Measurements from ENCODE around the gene TMEM140.
"Not testable (repeated sequence)": the region's sequence is repeated elsewhere in the genome, so short reads cannot be mapped to it uniquely, and the experiment has no call there.

The TMEM140 gene

GRCh38 chr7:135147899-135148721, at the start of gene TMEM140:
Gene TMEM140 (plus strand): TSS chr7:135148072. CDS start chr7:135164442, 16,370 bp downstream.
- H3K4me3 ChIP-seq (ENCODE audit: low read length) = no peak within 1 kb of the TSS
- H3K9ac ChIP-seq (ENCODE audit: low read length) = no peak within 1 kb of the TSS
- H3K36me3 ChIP-seq (ENCODE audit: control insufficient read depth, low read depth, low read length) = no peaks in the 10 kb centered on the region
- no peaks in the 10 kb centered on the region for H3K9me3 ChIP-seq (ENCODE audit: control insufficient read depth, low read depth, low read length)
- H3K4me1 ChIP-seq (ENCODE audit: control insufficient read depth, low read depth, low read length) = no peaks in the 10 kb centered on the region
- no peaks in the 10 kb centered on the region for H3K27me3 ChIP-seq (ENCODE audit: control insufficient read depth, insufficient read depth, low read length)
- H3K27ac ChIP-seq (ENCODE audit: low read length) = no peak within 1 kb of the TSS

GRCh38 chr7:135098391-135098790, 49.5 kb upstream of the TMEM140 start:
- peaks cover 3% of the 10 kb centered on the region for H3K4me1 ChIP-seq (ENCODE audit: control insufficient read depth, low read depth, low read length)
- H3K4me3 ChIP-seq (ENCODE audit: low read length) = no peak overlapping the region
- H3K27me3 ChIP-seq (ENCODE audit: control insufficient read depth, insufficient read depth, low read length) = no peaks in the 10 kb centered on the region
- H3K9ac ChIP-seq (ENCODE audit: low read length) = no peak overlapping the region
- H3K27ac ChIP-seq (ENCODE audit: low read length) = no peak overlapping the region
- H3K36me3 ChIP-seq (ENCODE audit: control insufficient read depth, low read depth, low read length) = no peaks in the 10 kb centered on the region
- H3K9me3 ChIP-seq (ENCODE audit: control insufficient read depth, low read depth, low read length) = no peaks in the 10 kb centered on the region

- H3K9me3 ChIP-seq (ENCODE audit: control insufficient read depth, low read depth, low read length) = no peaks in the 10 kb centered on the region
- H3K9ac ChIP-seq (ENCODE audit: low read length) = no peak overlapping the region
- no peak overlapping the region for H3K4me3 ChIP-seq (ENCODE audit: low read length)
- H3K4me1 ChIP-seq (ENCODE audit: control insufficient read depth, low read depth, low read length) = peaks cover 3% of the 10 kb centered on the region
- no peaks in the 10 kb centered on the region for H3K27me3 ChIP-seq (ENCODE audit: control insufficient read depth, insufficient read depth, low read length)
- H3K36me3 ChIP-seq (ENCODE audit: control insufficient read depth, low read depth, low read length) = no peaks in the 10 kb centered on the region
- H3K27ac ChIP-seq (ENCODE audit: low read length) = no peak overlapping the region
Observed at GRCh38 chr7:135100856-135101255, 47.0 kb upstream of the TMEM140 start.

- no peaks in the 10 kb centered on the region for H3K27me3 ChIP-seq (ENCODE audit: control insufficient read depth, insufficient read depth, low read length)
- no peak overlapping the region for H3K27ac ChIP-seq (ENCODE audit: low read length)
- no peak overlapping the region for H3K4me3 ChIP-seq (ENCODE audit: low read length)
- peaks cover 3% of the 10 kb centered on the region for H3K4me1 ChIP-seq (ENCODE audit: control insufficient read depth, low read depth, low read length)
- no peak overlapping the region for H3K9ac ChIP-seq (ENCODE audit: low read length)
- H3K9me3 ChIP-seq (ENCODE audit: control insufficient read depth, low read depth, low read length) = no peaks in the 10 kb centered on the region
- no peaks in the 10 kb centered on the region for H3K36me3 ChIP-seq (ENCODE audit: control insufficient read depth, low read depth, low read length)
Observed at GRCh38 chr7:135102372-135102771, 45.5 kb upstream of the TMEM140 start.

- Histone ChIP-seq H3K4me1 (ENCODE audit: control insufficient read depth, low read depth, low read length) (no peaks in the 10 kb centered on the region), H3K36me3 (ENCODE audit: control insufficient read depth, low read depth, low read length) (no peaks in the 10 kb centered on the region), H3K9me3 (ENCODE audit: control insufficient read depth, low read depth, low read length) (no peaks in the 10 kb centered on the region), H3K27ac (ENCODE audit: low read length) (no peak overlapping the region), H3K9ac (ENCODE audit: low read length) (no peak overlapping the region), H3K27me3 (ENCODE audit: control insufficient read depth, insufficient read depth, low read length) (no peaks in the 10 kb centered on the region), H3K4me3 (ENCODE audit: low read length) (no peak overlapping the region)
Observed at GRCh38 chr7:135109562-135109961, 38.3 kb upstream of the TMEM140 start.

GRCh38 chr7:135109976-135110375, 37.9 kb upstream of the TMEM140 start:
- Histone ChIP-seq H3K36me3 (ENCODE audit: control insufficient read depth, low read depth, low read length) (no peaks in the 10 kb centered on the region), H3K27ac (ENCODE audit: low read length) (no peak overlapping the region), H3K9me3 (ENCODE audit: control insufficient read depth, low read depth, low read length) (no peaks in the 10 kb centered on the region), H3K9ac (ENCODE audit: low read length) (no peak overlapping the region), H3K4me3 (ENCODE audit: low read length) (no peak overlapping the region), H3K27me3 (ENCODE audit: control insufficient read depth, insufficient read depth, low read length) (no peaks in the 10 kb centered on the region), H3K4me1 (ENCODE audit: control insufficient read depth, low read depth, low read length) (no peaks in the 10 kb centered on the region)

- no peak overlapping the region for H3K4me3 ChIP-seq (ENCODE audit: low read length)
Observed at GRCh38 chr7:135111379-135111778, 36.5 kb upstream of the TMEM140 start.

GRCh38 chr7:135114622-135115021, 33.2 kb upstream of the TMEM140 start:
- no peak overlapping the region for H3K9ac ChIP-seq (ENCODE audit: low read length)
- no peaks in the 10 kb centered on the region for H3K4me1 ChIP-seq (ENCODE audit: control insufficient read depth, low read depth, low read length)
- H3K27ac ChIP-seq (ENCODE audit: low read length) = no peak overlapping the region
- H3K9me3 ChIP-seq (ENCODE audit: control insufficient read depth, low read depth, low read length) = no peaks in the 10 kb centered on the region
- H3K27me3 ChIP-seq (ENCODE audit: control insufficient read depth, insufficient read depth, low read length) = no peaks in the 10 kb centered on the region
- H3K4me3 ChIP-seq (ENCODE audit: low read length) = no peak overlapping the region
- H3K36me3 ChIP-seq (ENCODE audit: control insufficient read depth, low read depth, low read length) = no peaks in the 10 kb centered on the region

More at GRCh38 chr7:135111379-135111778, 36.5 kb upstream of the TMEM140 start:
- Histone ChIP-seq H3K9ac (ENCODE audit: low read length) (no peak overlapping the region), H3K27ac (ENCODE audit: low read length) (no peak overlapping the region), H3K27me3 (ENCODE audit: control insufficient read depth, insufficient read depth, low read length) (no peaks in the 10 kb centered on the region), H3K4me1 (ENCODE audit: control insufficient read depth, low read depth, low read length) (no peaks in the 10 kb centered on the region), H3K9me3 (ENCODE audit: control insufficient read depth, low read depth, low read length) (no peaks in the 10 kb centered on the region), H3K36me3 (ENCODE audit: control insufficient read depth, low read depth, low read length) (no peaks in the 10 kb centered on the region)

GRCh38 chr7:135117096-135117495, 30.8 kb upstream of the TMEM140 start:
- Histone ChIP-seq H3K27me3 (ENCODE audit: control insufficient read depth, insufficient read depth, low read length) (no peaks in the 10 kb centered on the region), H3K4me3 (ENCODE audit: low read length) (no peak overlapping the region), H3K36me3 (ENCODE audit: control insufficient read depth, low read depth, low read length) (no peaks in the 10 kb centered on the region)

GRCh38 chr7:135121868-135122267, 26.0 kb upstream of the TMEM140 start:
- no peaks in the 10 kb centered on the region for H3K36me3 ChIP-seq (ENCODE audit: control insufficient read depth, low read depth, low read length)
- peaks cover 8% of the 10 kb centered on the region for H3K9me3 ChIP-seq (ENCODE audit: control insufficient read depth, low read depth, low read length)
- no peaks in the 10 kb centered on the region for H3K27me3 ChIP-seq (ENCODE audit: control insufficient read depth, insufficient read depth, low read length)
- no peak overlapping the region for H3K27ac ChIP-seq (ENCODE audit: low read length)
- no peak overlapping the region for H3K9ac ChIP-seq (ENCODE audit: low read length)
- no peaks in the 10 kb centered on the region for H3K4me1 ChIP-seq (ENCODE audit: control insufficient read depth, low read depth, low read length)
- H3K4me3 ChIP-seq (ENCODE audit: low read length) = no peak overlapping the region

More at GRCh38 chr7:135117096-135117495, 30.8 kb upstream of the TMEM140 start:
- Histone ChIP-seq H3K27ac (ENCODE audit: low read length) (no peak overlapping the region), H3K9ac (ENCODE audit: low read length) (no peak overlapping the region), H3K9me3 (ENCODE audit: control insufficient read depth, low read depth, low read length) (peaks cover 8% of the 10 kb centered on the region), H3K4me1 (ENCODE audit: control insufficient read depth, low read depth, low read length) (no peaks in the 10 kb centered on the region)

DNA sequence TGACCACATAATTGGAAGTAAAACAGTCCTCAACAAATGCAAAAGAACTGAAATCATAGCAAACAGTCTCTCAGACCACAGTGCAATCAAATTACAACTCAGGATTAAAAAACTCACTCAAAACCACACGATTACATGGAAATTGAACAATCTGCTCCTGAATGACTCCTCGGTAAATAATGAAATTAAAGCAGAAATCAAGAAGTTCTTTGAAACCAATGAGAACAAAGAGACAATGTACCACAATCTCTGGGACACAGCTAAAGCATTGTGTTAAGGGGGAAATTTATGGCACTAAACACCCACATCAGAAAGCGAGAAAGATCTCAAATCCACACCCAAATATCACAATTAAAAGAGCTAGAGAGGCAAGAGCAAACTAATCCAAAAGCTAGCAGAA, 23.2 kb upstream of the TMEM140 start:
- not testable (repeated sequence) for H3K9ac ChIP-seq (ENCODE audit: low read length); H3K27me3 ChIP-seq (ENCODE audit: control insufficient read depth, insufficient read depth, low read length); H3K27ac ChIP-seq (ENCODE audit: low read length); H3K4me1 ChIP-seq (ENCODE audit: control insufficient read depth, low read depth, low read length); H3K4me3 ChIP-seq (ENCODE audit: low read length); H3K9me3 ChIP-seq (ENCODE audit: control insufficient read depth, low read depth, low read length); H3K36me3 ChIP-seq (ENCODE audit: control insufficient read depth, low read depth, low read length)

DNA sequence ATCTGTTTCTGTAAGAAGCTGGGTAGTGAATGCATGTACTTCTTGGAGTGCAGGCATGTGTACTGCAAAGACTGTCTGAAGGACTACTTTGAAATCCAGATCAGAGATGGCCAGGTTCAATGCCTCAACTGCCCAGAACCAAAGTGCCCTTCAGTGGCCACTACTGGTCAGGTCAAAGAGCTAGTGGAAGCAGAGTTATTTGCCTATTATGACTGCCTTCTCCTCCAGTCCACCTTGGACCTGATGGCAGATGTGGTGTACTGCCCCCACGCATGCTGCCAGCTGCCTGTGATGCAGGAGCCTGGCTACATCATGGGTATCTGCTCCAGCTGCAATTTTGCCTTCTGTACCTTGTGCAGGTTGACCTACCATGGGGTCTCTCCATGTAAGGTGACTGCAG, 18.9 kb upstream of the TMEM140 start:
- Histone ChIP-seq H3K27me3 (ENCODE audit: control insufficient read depth, insufficient read depth, low read length) (no peaks in the 10 kb centered on the region), H3K36me3 (ENCODE audit: control insufficient read depth, low read depth, low read length) (no peaks in the 10 kb centered on the region), H3K4me1 (ENCODE audit: control insufficient read depth, low read depth, low read length) (no peaks in the 10 kb centered on the region), H3K9me3 (ENCODE audit: control insufficient read depth, low read depth, low read length) (no peaks in the 10 kb centered on the region), H3K4me3 (ENCODE audit: low read length) (no peak overlapping the region), H3K27ac (ENCODE audit: low read length) (no peak overlapping the region), H3K9ac (ENCODE audit: low read length) (no peak overlapping the region)
